Measurements from ENCODE around the gene CHRNA1.

- no peak for TF ChIP-seq CTCF (IDR thresholded peaks at IDR 0.05 in 2 of 3, conservative IDR thresholded peaks at IDR 0.05 in 1 of 3; ENCODE audit: insufficient read depth in 2 of 3, low read depth in 1 of 3, low read length in 3 of 3)
- TF ChIP-seq RAD21 (CRISPR knock-in tag; conservative IDR thresholded peaks at IDR 0.05 in 1 of 2, IDR thresholded peaks at IDR 0.05 in 1 of 2), result no peak
- TF ChIP-seq PHF8 (IDR thresholded peaks at IDR 0.05; ENCODE audit: borderline replicate concordance, low read length), result no peak
- no peak for TF ChIP-seq YY1 (IDR thresholded peaks at IDR 0.05; ENCODE audit: borderline replicate concordance in 1 of 3, control insufficient read depth in 1 of 3, extremely low read depth in 1 of 3, insufficient read depth in 3 of 3, insufficient read length in 1 of 3, insufficient replicate concordance in 2 of 3, low read depth in 1 of 3, low read length in 2 of 3)
- TF ChIP-seq POU5F1 (IDR thresholded peaks at IDR 0.05; ENCODE audit: borderline replicate concordance, low read depth, low read length, partially characterized antibody), result no peak
- TF ChIP-seq RBM22 (IDR thresholded peaks at IDR 0.05; ENCODE audit: low read depth, low read length, poor library complexity, severe bottlenecking), result no peak
- no peak for TF ChIP-seq HINFP (tag; conservative IDR thresholded peaks at IDR 0.05; ENCODE audit: low read depth)
- TF ChIP-seq SMC3 (conservative IDR thresholded peaks at IDR 0.05; ENCODE audit: insufficient read depth, low read depth, low read length), result no peak
- no peak for TF ChIP-seq GABPA (tag; conservative IDR thresholded peaks at IDR 0.05; ENCODE audit: low read depth)
- no peak for TF ChIP-seq ZBTB49 (CRISPR knock-in tag; IDR thresholded peaks at IDR 0.05; ENCODE audit: borderline replicate concordance)
- no peak for TF ChIP-seq GTF2A2 (tag; IDR thresholded peaks at IDR 0.05)
- TF ChIP-seq ATF1 (CRISPR knock-in tag; IDR thresholded peaks at IDR 0.05), result no peak
- no peak for TF ChIP-seq ATF1 (tag; IDR thresholded peaks at IDR 0.05)
- TF ChIP-seq KLF16 (IDR thresholded peaks at IDR 0.05), result no peak
These were observed 45.3 kb downstream of the CHRNA1 start for GRCh38 chr2:174719016-174719415.

Data from K562 (cell line).